ENCODE data around the gene NR2F1-AS1.

NR2F1-AS1 gene

GRCh38 chr5:93580927-93581445, at the start of gene NR2F1-AS1:
TSS of gene NR2F1-AS1 (minus strand) at chr5:93581219.
- DNase-seq: no peak

GRCh38 chr5:93626801-93627200, 45.8 kb upstream of the NR2F1-AS1 start:
- no peak for DNase-seq

- DNase-seq: no peak
Measured at GRCh38 chr5:93623153-93623552, 42.1 kb upstream of the NR2F1-AS1 start.

- DNase-seq: no peak
Measured at GRCh38 chr5:93622240-93622885, 41.3 kb upstream of the NR2F1-AS1 start.

- DNase-seq: no peak
Measured at GRCh38 chr5:93621327-93621798, 40.3 kb upstream of the NR2F1-AS1 start.

GRCh38 chr5:93620487-93621326, 39.7 kb upstream of the NR2F1-AS1 start:
- DNase-seq: peak in 1 of 2 donors; percentile 40

- no peak for DNase-seq
Measured at GRCh38 chr5:93616538-93617174, 35.6 kb upstream of the NR2F1-AS1 start.

GRCh38 chr5:93612855-93613243, 31.8 kb upstream of the NR2F1-AS1 start:
- no peak for DNase-seq

GRCh38 chr5:93611976-93612854, 31.2 kb upstream of the NR2F1-AS1 start:
- no peak for DNase-seq

- no peak for DNase-seq
Measured at GRCh38 chr5:93611273-93611975, 30.4 kb upstream of the NR2F1-AS1 start.

GRCh38 chr5:93610581-93611272, 29.7 kb upstream of the NR2F1-AS1 start:
- no peak for DNase-seq

GRCh38 chr5:93609762-93610161, 28.7 kb upstream of the NR2F1-AS1 start:
- no peak for DNase-seq

- DNase-seq: no peak
Measured at GRCh38 chr5:93608855-93609254, 27.8 kb upstream of the NR2F1-AS1 start.

GRCh38 chr5:93607367-93608258, 26.6 kb upstream of the NR2F1-AS1 start:
- DNase-seq: no peak

GRCh38 chr5:93606382-93606752, 25.3 kb upstream of the NR2F1-AS1 start:
- no peak for DNase-seq

GRCh38 chr5:93604644-93605515, 23.9 kb upstream of the NR2F1-AS1 start:
- no peak for DNase-seq

GRCh38 chr5:93603793-93604643, 23.0 kb upstream of the NR2F1-AS1 start:
- no peak for DNase-seq

All from stimulated activated CD4-positive, alpha-beta T cell treated with anti-CD3 and anti-CD28 coated beads, Interleukin-2, amount 100 ng/mL, for 48 hours (primary cell).